HG02870 (cell line): ENCODE results near the gene SCFD2.
"Not testable (repeated sequence)": the region's sequence is repeated elsewhere in the genome, so short reads cannot be mapped to it uniquely, and the experiment has no call there.

Experiments used
- ATAC-seq: cut with Tn5 transposase; IDR thresholded peaks from one replicate; pipeline ENCODE4 v1.9.1; 2021; ENCODE audit warnings: mild to moderate bottlenecking, moderate library complexity; ENCODE audit not compliant: unreplicated experiment

Gene SCFD2

DNA sequence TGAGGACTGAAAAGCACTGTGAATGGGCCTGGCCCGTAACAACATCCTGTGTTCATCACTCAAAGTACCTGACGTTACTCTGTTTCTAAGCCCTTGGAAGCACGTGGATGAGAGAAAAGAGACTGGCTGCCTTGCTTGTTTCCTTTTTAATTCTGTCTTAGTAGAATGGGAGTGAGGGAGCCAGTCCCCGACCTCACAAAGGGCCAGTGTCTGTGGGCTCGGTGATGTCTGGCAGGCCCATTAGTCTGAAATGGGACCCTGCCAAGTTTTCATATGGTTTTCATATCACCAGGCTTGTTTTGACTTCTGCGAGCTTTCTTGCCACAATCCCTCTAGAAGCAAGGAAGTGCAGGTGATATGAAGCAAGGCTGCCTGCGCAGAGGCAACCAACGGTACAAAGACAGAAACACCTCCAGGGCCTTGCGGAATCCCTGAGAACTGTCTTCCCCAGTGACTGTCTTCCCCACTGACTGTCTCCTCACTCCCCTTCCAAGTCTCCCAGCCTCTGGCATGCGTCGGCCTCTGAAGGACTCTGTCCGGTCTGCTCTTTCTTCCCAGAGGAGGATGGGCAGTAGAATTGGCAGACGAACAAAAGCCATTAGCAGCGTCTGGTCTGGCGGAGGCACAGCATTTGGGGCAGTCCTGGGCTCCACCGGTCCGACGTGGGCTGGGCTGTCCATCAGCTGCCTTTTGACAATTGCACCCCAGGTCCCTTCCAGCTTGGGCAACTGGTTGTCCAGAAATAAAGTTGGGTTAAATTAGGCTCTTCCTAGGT, 524.0 kb downstream of the SCFD2 start:
- no peak for ATAC-seq

- no peak for ATAC-seq
Measured at GRCh38 chr4:52840531-52841370, 525.1 kb downstream of the SCFD2 start.

GRCh38 chr4:52838729-52839586, 526.9 kb downstream of the SCFD2 start:
- ATAC-seq: no peak

- no peak for ATAC-seq
Measured at GRCh38 chr4:52837716-52838558, 527.9 kb downstream of the SCFD2 start.

GRCh38 chr4:52836678-52837077, 529.2 kb downstream of the SCFD2 start:
- ATAC-seq: no peak

GRCh38 chr4:52836120-52836519, 529.7 kb downstream of the SCFD2 start:
- no peak for ATAC-seq

GRCh38 chr4:52834641-52835456, 531.0 kb downstream of the SCFD2 start:
- ATAC-seq: not testable (repeated sequence)

GRCh38 chr4:52833941-52834525, 531.8 kb downstream of the SCFD2 start:
- ATAC-seq: no peak

- no peak for ATAC-seq
Measured at GRCh38 chr4:52825460-52826090, 540.3 kb downstream of the SCFD2 start.

DNA sequence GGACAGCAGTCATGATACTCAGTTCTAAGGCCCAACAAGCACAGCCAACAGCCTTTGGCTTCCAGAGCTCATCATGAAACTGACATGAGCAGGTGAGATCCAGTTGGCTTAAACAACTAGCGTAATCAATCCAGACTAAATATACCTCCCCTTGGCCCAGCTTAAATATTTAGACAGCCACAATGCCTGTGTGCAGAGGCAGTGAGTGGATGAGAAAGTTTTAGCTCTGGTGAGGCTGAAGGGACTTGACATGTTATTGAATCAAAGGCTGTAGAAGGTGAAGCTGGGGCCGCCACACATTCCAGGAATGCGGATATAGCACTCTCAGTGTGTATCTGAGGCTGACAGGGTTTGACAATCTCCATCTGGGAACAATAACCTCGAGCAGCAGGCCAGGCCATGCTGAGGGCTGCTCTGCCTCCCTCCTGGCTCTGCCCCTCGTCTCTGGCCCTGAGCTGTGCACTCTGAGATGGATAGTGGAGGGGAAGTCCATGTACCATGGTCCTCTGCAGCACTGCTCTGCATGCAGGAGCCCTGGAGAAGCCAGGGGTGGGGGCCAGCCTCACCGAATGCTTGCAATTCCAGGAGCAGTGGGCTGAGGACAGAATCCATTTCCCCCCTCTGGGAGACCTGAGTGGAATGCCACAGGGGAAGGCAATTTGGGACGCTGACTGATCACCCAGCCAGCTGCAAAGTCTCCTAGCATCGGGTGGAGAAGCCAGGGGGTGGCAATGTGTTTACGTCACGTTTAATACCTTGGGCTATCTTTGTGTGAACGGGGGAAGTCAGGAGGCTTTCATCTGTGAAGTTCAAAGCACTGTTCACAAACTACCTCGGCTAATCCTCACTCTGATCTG, 541.0 kb downstream of the SCFD2 start:
- no peak for ATAC-seq

DNA sequence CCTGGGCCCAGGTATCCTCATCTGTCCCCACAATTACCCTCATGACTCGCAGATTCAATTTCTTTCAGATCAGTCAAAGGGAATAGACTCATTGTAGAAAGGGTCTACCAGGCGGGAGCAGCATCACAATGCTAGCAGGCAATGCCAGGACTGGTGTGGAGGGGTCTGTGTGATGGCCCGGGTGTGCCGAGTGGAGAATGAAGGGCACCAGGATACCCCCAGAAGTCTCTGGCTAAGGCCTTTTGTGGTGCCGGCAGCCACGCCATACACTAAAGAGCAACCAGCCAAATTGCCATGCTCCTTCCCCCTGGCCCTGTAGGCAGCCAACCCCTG, 541.6 kb downstream of the SCFD2 start:
- ATAC-seq: no peak

- ATAC-seq: no peak
Measured at GRCh38 chr4:52823702-52824092, 542.2 kb downstream of the SCFD2 start.
